HuH-7.5 (cell line): ENCODE results near the gene ASB7.
A peak's percentile ranks its signal among the peaks of the same experiment; 100 is the strongest.

ENCODE experiments used
- DNase-seq: peaks from one replicate; pipeline ENCODE4 v3.0.0; 2011; ENCODE audit warnings: low spot score

The ASB7 gene

DNA sequence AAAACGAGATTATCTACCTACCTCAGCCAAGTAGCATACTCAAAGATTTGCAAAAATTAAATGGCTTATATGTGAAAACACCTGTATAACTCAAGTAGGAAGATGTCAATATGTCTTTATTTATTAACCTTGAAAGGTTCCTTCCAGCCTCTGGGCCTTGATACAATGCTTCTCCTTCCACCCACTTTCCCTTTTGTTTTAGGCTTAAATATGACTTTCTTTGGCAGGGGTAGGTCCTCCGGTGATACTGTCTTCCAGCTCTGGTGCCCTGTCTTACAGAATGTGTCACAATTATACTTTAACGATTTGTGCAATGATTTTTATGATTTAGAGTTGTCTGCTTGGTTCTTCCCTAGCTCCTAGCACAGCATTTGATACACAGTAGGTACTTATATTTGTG is 4.5 kb upstream of the ASB7 start:
- no peak for DNase-seq

DNA sequence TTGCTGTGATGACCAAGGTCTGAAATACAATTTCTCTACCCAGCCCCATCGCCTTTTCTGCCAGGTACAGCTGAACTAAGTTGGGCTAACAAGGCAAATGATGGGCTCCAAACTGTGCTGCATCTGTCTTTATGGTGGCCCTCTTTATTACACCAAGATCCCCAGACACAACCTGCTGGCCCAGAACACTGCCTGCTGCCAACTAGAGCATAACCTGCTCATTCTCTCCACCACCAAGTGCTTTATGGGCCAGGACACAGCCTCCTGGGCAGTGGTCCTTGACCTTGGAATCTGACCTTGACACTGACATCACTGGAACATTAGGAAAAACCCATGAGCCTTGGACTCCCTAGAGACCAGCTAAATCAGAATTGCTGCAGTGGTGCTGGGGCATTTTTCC is 3.7 kb upstream of the ASB7 start:
- no peak for DNase-seq

DNA sequence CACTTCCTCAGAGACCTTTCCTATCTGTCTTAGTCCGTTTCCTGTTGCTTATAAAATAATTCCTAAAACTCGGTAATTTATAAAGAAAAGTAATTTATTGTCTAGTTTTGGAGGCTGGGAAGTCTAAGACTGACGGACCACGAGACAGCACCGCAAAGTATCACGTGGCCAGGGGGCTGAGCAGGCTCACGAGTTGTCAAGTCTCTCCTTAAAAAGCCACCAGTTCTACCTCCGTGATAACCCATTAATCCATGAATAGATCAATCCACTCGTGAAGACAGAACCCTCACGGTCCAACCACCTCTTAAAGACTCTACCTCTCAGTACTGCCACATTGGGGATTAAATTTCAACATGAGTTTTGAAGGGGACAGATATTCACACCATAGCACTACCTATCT is 1.2 kb upstream of the ASB7 start:
- DNase-seq, result no peak

DNA sequence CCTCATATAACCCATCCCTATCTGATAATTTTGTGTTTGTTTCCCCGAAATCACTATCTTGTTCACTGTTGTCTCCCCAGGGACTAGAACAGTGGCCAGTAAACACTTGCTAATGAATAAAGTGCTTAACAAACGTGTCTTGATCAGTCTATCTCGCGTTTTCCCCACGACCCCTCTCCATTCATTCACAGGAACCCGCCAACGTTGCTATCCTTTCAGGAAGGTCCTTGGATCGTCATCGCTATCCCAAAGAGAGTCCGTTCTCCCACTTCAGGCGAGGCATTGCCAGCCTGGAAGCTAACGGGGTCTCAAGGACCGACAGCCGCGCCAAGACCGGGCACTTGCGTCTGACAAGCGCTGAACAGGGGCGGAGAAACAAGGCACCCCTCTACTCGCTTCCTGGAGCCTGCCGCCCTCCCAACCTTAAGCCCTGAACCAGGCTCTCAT is 749 bp upstream of the ASB7 start:
- DNase-seq, result no peak

- no peak for DNase-seq
Measured at GRCh38 chr15:100602823-100603393, 519 bp downstream of the ASB7 start.

DNA sequence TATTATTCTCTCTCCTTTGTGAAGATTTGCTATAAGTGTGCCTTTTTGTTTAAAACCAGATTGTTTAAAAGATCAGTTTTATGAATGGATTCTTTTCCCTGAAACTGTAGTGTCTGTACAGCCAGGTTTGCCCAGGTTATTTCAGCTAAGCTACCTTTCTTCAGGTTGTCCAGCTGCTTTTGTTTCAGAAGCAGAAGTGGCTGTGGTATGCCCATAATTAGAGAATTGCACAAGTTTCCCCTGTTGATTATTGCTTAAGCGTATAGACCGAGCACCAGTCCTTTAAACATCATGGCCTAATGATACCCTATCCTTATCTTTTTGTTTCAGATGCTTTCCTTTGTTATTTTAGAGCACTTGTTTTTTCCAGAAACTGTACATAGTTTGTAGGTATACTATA is 10.2 kb downstream of the ASB7 start:
- no peak for DNase-seq

DNA sequence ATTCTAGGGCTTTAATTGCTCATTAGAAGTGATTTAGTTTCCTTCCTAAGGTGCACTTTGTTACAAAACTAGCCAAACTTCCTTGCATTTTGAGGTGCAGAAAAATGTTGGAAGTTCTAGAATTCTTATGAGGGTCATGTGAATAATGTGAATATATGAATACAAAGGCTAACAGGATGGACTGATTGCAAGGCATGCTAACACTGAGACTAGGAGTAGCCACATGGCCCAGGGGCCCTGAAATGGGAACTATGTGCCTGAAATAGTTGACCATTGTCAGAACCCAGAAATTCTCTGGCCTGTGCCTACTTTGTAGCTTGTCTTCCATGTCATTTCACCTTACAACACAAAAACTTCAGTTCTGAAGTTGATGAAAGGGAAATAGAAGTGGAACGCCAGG is 10.8 kb downstream of the ASB7 start:
- no peak for DNase-seq

GRCh38 chr15:100614336-100614735 is 11.9 kb downstream of the ASB7 start:
- no peak for DNase-seq

GRCh38 chr15:100614918-100615317 is 12.5 kb downstream of the ASB7 start:
- DNase-seq, result no peak

- no peak for DNase-seq
Measured at GRCh38 chr15:100615801-100616200, 13.4 kb downstream of the ASB7 start.

GRCh38 chr15:100616700-100617099 is 14.3 kb downstream of the ASB7 start:
- DNase-seq, result no peak

DNA sequence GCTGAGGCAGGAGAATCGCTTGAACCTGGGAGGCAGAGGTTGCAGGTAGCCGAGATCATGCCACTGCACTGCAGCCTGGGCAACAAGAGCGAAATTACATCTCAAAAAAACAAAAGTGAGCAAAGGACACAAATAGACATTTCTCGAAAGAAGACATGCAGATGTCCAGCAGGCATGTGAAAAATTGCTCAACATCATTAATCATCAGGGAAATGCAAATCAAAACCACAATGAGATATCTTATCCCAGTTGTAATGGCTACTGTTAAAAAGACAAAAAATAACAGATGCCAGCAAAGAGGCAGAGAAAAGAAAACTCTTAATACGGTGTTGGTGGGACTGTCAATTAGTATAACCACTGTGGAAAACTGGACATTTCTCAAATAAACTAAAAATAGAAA is 20.9 kb downstream of the ASB7 start:
- no peak for DNase-seq

- DNase-seq, result peak; percentile 51
Measured at GRCh38 chr15:100627789-100628395, 25.5 kb downstream of the ASB7 start.

DNA sequence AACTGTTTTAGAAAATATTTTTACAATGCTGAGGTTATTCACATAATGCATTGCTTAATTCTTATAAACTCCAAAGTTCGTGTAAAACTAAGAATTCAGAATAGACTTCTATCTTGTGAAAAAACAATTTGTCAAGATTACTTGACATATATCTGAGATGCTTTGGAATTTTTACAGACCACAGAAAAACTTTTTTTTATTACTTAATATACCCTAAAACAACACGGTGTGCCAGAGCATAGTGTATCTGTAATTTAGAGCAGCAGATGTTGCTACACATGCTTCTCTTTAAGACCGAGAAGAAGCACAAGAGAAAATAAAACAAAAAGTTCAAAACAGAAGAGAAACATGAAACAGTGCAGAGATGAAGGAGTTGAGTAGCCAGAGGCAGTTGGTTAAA is 26.4 kb downstream of the ASB7 start:
- no peak for DNase-seq

- DNase-seq, result no peak
Measured at GRCh38 chr15:100631831-100632230, 29.4 kb downstream of the ASB7 start.

GRCh38 chr15:100633763-100634075 is 31.3 kb downstream of the ASB7 start:
- DNase-seq, result no peak

DNA sequence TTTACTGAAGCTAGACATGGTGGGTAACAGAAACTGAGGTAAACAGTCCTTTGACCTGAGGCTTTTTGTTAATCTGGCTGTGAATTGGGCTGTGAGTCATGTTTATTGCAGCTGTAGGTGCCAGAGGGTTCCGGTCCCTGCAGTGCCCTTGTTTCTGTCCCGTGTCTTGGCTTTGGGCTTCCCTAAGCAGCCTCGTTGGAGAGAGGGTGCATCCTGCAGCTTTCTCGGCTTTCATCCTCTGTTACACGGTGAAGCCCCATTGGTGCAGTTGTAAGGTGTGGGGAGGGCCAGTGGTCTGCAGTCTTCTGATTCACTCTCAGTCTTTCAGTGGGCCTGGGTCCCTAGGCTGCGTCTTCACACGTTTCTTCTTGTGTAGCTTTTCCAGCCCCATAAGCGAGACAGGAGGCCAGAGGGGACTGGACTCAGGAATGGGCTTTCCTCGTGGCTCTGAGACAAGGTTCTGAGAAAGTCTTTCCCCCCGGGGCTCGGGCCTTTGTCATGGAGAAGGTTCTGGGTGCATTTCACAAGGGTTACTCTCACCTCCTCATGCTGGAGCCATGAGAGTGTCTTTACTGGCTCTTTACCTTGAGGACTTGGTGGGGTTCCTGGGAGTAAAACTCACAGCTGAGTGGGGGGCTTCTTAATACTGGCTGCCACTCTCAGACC is 33.1 kb downstream of the ASB7 start:
- no peak for DNase-seq

DNA sequence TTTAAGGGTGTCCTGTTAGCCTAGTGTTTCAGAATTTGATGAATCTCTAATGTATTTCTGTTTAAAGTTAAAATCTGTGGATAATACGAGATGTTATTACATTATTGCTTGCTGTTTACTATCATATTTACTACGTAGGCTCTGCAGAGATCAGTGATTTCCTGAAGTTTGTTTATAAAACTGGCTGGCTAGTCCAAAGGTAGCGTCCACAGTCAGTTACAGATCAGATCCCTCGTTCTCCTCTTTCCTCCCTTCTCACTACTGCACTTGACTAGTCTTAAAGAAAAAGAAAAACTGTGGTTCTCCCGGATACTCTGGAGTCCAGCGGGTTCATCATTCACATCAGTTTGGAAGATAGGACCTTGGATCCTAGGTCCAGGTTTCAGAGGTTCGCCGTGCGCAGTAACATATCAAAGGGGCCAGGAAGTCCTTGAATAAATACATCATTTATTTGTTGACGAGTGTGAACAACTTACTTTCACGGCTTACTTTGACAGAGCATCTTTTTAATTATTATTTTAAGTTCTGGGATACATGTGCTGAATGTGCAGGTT is 35.9 kb downstream of the ASB7 start:
- DNase-seq, result no peak

- no peak for DNase-seq
Measured at GRCh38 chr15:100642213-100642949, 40.0 kb downstream of the ASB7 start.

DNA sequence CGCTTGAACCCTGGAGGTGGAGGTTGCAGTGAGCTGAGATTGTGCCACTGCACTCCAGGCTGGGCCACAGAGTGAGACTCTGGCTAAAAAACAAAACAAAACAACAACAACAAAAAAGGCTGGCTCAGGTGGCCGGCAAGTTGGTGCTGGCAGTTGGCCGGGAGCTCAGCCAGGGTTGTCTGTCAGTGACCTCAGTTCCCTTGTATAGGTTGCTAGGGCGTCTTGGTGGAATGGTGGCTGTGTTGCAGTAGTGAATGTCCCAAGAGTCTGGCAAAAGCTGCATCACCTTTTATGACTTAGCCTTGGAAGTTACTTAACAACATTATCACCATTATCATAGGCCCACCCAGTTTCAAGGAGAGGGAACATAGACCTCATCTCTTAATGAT is 40.6 kb downstream of the ASB7 start:
- no peak for DNase-seq

DNA sequence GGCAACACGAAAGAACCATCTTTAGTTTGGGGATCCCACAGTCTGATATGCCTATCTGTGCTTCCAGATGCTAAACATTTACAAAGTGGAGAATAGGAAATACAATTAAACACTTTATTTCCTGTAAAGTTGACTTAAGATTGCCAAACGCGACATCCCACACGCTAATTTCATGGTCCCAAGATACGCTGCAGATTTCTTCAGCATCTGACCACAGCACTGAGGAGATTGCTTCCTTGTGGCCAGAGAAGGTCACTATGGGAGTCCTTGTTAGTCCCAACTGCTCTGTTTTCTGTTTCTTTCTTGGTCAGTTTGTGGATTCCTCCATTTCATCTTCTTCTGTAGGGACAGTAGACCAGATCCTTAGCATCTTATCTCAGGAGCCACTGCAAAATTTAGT is 43.3 kb downstream of the ASB7 start:
- no peak for DNase-seq

DNA sequence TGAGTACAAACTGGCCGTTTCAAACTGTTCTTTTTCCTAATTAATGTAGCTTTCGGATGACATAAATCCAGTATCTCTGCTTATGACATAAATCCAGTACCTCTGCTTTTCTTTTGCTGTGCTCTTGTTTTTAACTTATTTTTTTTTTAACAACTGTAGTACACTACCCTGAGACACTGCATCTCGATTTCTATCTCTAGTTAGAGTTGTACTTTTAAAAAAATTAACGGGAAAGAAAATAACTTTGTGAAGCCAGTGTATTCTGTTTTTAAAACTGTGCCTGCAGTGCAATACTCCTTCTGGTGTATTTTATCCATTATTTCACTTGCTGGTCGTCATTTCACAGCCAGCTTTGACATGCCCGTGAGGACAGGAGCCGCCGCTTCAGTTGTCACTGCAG is 46.6 kb downstream of the ASB7 start:
- no peak for DNase-seq

DNA sequence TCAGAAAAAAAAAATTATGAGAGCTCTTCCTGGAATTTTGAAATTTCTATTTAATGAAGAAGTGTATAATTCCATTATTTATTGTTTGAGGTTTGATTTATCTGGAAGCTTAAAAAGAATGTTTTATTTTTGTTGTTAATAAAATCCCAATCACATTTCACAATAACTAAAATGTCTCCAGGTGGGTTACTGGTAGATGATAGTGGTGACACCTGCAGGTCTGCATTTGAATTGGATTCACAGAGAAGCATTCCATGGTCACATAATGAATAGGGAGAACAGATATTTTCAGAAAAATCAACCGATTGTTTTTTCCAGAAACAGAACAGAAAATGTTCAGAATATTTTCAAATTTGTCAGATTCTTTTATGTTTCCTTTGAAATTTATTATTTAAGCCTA is 48.3 kb downstream of the ASB7 start:
- DNase-seq, result peak; percentile 27
